Fibroblast of skin of left quadriceps (primary cell): ENCODE measurements around the gene NUP88.
"Not testable (repeated sequence)": the region's sequence is repeated elsewhere in the genome, so short reads cannot be mapped to it uniquely, and the experiment has no call there.

ENCODE experiments used
- DNase-seq, 2 experiments: peaks; one replicate each; pipeline ENCODE4 v3.0.0-alpha.2; 2013; ENCODE audit warnings: low read depth in 2 of 2

The NUP88 gene

DNA sequence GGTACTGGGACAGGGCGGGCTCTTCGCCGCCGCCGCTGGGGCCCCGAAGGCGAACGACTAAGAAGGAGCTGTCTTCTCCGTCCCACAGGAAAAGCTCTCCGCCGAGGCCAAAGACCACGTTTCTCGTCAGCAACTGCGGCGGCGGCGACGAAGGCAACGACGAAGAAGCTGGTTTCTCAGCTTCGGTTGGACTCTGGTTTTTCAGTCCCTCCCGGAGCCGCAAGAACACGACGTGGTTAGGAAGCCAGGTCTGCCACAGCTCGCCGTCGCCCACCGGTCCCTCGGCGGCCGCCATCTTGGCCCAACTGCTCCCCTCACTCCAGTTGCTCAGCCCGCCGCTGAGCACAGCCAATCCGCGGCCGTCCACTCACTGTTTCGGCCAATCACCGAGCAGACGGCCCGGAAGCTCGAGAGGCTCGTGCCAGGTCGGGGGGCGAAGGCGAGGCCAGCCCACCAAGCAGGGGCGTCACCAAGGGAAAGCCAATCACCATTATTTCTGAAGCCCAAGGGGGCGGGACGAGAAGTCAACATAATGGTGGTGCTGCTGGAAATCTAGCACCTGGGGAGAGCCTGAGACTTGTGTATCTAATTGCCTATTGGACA is at the start of gene NUP88:
Gene NUP88, minus strand, starts transcription at position 307 of the 603 bp plus-strand sequence. Its CDS starts 12 bp downstream, at position 295.
- peak; percentile 91 to 93 for DNase-seq

DNA sequence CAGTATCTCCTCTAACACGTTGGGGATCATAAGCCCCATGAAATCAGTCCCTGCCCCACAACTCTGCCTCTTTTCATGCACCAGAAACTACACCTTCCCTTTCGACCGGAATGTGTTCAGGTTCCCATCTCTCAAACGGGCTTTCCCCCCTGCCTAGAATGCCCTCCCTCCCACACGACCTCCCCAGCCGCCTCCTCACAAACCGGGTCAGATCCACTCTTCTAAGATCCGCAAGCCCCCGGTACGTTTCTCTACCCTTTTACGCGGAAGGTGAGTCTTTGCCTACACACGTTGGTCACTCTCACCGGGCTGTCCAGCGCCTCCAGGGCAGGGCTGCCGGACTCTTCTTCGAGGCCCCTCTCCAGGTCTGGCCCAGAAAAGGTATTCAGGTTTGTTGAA is 48.6 kb upstream of the NUP88 start:
- DNase-seq, result no peak

DNA sequence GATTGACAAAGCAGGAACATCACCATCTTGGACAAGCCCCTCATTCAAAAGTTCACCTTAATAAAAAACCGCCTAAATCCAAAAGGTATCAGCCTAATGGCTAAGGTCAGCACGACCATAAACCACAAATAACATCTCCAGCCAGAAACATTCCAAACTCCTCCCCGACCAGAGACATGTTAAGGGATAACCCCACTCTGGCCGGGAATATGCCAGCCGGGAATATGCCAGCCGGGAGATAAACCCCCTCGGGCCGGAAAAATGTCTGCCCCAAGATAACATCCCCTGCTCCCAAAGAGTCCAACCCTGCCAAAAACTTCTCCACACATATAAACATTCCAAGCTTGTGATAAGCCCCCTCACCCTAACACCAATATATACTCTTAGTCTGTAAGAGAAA is 48.0 kb upstream of the NUP88 start:
- DNase-seq, result no peak

DNA sequence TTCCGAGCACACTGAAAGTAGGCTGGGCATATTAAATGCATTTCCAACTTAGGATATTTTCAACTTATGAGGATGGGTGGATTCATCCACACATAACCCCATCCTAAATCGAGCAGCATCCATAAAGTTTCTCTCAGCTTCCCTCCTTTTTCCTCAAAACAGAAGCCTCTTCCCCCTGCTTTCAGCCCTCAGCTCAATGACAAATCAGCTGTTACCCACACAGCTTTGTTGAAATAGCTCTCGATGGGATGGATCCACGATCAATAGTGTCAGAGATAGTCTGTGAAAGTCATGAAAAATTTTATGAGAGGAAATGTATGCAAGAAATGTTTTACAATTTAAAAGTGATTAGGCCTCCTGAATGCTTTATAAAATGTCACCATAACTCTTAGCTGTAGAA is 46.8 kb upstream of the NUP88 start:
- no peak for DNase-seq

DNA sequence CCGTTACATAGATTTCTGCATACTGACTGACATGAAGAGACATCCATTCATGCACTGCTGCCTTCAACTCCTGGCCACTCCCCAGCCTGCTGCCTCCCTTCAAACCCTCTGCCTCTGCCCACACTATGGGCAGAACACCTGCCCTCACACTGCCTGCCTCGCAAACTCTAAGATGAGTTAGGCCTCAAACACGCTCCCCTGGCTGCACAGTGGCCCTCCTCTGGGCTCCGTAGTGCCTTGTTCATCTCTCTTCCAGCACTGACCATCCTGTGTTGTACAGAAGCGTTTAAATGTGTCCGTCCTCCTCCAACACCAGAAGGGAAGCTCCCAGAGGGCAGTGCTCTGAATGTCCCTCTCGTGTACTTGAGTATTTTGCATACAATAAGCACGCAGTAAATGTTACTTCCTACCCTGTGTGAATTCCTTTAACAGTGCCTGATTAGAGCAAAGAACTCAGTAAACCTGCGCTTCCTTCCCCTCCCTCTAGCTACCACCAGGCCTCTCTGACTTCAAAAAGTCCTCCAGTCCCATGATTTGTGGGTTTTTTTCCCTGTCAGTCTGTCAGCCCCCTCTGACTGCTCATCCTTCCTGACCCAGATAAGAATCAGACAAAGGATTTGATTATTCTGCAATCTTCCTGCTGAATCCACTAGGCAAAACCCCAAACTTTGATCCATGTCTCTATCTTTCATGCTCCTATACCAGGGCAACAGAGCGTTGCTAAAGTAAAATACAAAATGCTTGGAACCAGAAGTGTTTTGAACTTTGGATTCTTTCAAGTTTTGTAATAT is 45.5 kb upstream of the NUP88 start:
- DNase-seq, result no peak

DNA sequence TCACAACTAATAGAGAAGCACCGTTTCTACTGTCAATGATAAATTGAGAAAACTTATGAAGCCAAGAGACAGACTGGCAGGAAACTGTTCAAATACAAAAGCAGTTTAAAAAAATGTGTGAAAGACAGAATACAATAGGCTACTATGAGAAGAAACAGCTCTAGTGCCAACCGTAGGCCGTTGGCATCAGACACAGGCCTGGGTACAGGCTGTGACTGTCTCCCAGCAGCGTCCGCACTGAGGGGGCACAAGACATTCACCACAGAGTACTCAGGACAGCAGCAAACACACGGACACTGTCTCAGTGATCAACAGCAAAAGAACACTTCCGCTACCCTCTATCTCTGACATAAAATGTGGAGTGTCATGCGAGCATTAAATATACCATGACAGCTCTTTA is 27.3 kb upstream of the NUP88 start:
- DNase-seq, result no peak

DNA sequence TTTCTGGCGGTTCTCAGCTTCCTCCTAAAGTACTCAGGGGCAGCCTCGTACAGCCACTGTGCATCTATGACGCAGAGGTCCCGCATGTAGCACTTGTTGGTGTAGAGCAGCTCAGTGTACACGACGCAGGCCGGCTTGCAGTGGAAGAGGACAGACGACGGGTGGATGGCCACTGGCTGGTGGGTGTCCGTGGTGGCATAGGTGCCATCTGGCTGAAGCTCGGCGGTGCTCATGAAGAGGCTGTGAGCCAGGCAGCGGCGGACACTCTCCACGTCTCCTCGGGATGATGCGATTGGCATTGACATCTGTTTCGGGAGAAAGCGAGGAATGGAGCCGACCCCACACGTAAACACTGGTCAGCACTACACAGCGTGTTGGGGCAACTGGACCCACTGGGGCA is 24.7 kb upstream of the NUP88 start:
- DNase-seq, result no peak

DNA sequence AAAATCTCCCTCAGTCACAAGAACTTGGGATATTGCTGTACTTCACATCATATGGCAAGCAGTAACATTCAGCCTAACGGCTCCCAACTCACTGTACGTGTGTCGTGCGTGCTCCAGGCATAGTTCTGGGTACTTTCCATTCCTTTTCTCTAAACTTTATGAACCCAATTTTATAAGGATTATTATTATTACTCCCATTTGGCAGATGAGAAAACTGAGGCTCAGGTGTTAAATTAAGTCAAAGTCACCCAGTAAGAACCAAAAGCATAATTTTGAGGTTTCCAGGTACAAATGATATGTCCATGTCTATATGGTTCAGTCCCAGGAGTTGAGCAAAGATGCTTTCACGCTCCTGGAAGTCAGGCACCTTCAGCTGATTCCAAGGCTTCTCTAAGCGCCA is 24.3 kb upstream of the NUP88 start:
- DNase-seq, result no peak

DNA sequence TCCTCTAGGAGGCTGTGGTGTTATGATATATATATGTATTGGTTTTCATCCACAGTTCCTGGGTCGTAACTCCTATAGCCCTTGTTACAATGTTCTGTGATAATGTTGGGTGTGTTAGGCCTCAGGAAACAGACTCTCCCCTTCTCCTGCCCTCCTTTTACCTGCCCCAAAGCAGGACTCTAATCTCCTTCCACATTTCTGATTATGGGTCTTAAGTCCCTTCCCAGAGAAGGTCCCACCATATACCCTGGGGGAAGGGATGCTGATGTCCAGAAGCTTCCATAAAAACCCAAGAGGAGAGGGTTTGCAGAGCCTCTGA is 19.9 kb upstream of the NUP88 start:
- no peak for DNase-seq

DNA sequence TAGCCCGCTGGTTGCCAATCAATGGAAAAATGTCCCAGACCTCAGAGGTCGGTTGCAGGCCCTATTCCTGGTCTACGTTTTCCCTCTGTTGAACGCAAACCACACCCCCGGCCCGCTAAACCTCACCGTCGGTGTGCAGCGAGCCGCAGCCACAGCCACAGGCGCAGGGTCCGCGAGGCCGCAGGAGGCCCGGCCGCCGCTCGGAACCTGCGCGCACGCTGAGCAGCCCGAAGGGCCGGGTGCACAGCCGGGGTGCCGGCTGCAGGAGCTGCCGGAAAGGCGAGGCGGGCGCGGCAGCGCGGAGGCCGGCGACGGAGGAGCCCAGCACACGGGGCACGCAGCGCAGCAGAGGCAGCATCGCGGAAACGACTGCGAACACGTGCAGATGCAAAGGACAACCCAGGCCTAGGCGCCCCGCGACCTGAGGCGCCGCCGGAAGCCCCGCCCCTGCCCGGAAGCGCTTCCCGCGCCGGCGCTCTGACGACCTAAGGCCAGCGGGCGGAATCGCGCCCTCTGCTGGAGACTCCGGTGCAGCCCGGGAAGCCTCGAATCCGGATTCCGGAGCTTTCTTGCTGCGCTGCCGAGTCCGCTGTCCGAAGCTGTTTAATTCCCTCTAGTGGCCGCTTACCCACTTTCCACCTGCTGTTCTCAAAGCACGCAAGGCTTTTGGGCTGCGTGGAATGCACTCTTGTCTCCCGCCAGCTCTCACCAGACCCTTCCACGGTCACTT is 19.4 kb upstream of the NUP88 start, which contains the start of gene C1QBP:
Gene C1QBP, minus strand, starts transcription at position 440 of the 730 bp plus-strand sequence. Its CDS starts 82 bp downstream, at position 358.
- DNase-seq, result peak; percentile 68 to 74

DNA sequence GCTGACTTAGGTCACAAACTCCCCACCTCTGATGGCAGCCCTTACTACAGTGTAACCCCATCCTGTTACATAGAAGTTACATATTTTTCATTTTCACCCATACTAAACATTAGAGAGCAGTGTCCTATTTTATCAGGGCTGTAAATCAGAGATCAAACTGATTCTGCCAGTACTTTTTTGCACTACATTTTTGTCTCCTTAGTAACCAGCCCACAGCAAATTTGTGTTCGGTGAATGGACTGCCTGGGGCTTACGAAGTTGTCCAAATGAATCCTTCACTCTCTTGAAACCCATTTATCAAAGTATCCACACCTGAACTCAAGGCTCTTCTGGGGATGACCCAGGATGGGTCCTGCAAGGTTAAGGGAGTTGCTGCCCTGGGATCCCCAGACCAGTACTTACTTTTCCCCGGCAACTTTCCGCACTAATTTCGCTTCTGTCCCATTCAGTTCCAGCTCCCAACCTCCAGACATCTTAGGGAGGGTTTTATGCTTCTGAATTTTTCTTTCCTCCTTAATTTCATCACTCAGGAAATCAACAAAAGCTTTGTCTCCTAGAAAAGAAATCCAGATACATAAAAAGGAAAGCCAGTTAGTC is 18.4 kb upstream of the NUP88 start:
- DNase-seq, result no peak

DNA sequence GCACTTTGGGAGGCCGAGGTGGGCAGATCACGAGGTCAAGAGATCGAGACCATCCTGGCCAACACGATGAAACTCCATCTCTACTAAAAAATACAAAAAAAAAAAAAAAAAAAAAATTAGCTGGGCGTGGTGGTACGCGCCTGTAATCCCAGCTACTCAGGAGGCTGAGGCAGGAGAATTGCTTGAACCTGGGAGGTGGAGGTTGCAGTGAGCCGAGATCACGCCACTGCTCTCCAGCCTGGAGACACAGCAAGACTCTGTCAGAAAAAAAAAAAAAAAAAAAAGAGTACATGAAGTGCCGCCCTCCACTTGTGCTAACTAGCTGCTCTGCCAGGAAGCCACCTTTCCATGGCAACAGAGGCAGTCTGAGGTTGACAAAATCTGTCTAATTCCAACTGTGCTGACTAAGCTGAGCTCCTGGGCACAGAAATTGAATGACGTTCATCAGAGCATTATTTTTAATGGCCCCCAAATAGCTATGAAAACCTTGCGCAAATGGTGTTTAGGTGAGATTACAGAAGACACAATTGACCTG is 16.4 kb upstream of the NUP88 start:
- not testable (repeated sequence) for DNase-seq

DNA sequence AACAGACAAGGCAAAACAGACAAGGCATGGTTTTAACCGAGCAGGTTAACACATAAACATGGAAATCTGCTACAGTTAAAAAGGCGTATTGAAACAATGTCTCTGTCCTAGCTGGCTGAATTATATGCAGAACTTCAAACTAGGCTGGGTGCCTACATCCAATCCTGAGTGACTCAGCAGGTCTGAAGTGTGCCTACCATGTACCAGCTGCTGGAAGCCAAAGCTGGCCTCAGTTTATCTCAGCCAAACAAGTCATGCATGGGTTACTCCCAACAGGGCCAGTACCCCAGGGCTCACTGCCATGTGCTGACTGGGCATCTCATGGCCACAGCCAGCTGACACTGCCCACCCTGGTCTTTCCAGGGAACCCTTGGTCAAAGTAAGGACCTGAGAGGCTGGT is 15.5 kb upstream of the NUP88 start:
- no peak for DNase-seq

DNA sequence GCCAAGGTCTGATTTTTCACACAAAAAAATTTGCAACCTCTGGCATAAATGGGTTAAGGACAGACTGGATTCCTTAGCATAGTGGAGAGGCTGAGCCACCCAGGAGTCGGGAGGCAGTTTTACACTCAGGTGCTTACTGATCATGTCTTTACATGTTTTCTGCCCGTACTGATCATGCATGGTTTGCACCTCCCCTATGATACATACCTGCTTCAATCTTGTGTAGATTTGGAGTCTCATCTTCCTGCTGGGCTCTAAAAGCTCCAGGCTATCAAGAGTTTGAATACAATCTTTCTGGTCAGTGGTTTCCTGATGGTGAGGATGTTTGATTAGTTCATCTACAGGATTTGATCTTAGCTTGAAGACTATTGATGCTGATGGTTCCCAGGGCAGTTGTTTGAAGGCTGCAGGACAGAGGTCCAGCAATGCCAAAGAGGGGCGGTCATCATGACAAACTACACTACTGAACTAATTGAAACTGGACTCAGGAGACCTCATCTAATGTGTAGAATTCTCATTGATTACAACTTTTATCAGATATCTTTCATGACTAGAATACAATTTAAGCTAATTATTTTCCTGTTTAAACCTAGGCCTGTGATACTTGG is 12.6 kb upstream of the NUP88 start:
- DNase-seq, result no peak

DNA sequence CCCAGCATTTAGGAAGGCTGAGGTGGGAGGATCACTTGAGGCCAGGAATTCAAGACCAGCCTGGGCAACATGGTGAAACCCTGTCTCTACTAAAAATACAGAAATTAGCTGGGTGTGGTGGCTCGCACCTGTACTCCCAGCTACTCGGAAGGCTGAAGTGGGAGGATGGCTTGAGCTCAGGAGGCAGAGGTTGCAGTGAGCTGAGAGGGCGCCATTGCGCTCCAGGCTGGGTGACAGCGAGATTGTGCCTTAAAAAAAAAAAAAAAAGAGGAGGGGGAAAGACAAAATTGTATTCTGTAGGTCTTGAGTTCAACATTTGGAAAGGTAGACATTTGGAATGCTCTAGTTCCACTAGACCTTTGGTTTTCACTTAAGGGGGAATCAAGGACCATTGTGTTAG is 11.8 kb upstream of the NUP88 start:
- DNase-seq, result not testable (repeated sequence)

DNA sequence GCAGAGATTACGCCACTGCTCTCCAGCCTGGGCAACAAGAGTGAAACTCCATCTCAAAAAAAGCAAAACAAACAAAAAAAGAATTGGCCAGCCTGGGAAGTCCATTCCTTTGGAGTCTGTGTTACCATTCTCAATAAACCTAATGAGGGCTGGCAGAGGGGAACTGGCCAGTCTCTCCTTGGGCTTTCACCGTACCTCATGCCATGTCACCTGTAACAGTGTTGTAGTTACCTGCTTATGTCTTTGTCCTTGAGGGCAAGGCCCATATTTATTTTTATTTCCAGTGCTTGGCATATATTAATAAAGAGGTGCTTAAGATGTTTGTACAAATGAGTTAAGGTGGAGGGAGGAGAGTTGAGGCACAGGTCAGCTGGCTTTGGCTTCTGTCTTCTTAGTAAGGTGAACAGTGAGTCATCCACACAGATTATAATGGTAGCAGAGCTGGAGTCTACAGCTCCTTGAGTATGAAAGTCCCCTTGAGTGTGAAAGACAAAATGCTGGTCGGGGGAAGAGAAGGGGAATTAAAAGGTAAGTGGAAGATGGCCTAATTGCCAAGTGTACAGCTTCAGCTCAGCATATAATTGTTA is 11.0 kb upstream of the NUP88 start:
- no peak for DNase-seq

DNA sequence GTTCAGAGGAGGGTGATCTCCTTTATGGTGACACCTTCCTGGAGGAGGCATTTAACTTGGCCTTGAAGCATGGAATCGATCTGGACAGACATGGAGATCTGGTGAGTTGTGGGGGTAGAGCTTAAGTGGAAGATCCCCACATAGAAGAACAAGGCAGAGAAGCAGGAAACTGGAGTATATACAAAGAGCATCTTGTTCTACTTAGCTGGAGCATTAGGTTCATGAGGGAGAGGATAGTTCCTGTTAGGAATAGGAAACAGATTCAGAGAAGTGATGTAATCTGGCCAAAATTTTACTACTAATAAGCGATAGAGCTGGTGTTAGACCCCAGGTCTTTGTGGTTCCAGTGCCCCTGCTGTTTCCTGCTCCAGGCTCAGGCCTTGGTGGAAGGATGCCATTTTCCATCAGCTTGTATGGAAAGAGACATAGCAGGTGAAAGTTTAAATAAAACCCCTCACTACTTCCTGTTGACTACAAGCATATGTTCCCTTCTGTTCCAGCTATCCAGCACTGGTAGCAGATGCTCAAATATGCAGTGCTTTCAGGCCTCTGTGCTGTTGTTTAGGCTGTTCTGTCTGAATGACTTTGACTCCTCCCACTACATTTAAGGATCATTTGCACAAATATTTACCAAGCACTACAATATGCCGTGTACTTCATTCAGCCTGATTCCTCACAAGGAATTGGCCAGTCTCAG is 9.9 kb upstream of the NUP88 start:
- no peak for DNase-seq

DNA sequence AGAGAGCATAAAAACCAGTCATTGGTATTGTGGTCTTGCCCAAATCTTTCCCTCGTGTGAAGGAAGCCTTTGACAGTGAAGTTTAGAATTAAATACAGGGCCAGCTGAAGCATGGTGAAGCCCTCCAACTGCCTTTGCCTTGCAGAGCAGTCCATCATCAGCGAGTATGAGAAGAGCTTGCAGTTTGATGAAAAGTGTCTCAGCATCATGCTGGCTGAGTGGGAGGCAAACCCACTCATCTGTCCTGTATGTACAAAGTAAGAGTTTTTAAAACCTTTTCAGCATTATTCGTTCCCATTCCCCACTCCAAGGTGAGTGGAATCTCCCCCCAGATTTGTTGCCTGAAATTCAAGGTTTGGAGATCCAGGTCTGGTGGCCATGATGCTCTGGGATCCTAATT is 6.4 kb upstream of the NUP88 start:
- DNase-seq, result no peak

DNA sequence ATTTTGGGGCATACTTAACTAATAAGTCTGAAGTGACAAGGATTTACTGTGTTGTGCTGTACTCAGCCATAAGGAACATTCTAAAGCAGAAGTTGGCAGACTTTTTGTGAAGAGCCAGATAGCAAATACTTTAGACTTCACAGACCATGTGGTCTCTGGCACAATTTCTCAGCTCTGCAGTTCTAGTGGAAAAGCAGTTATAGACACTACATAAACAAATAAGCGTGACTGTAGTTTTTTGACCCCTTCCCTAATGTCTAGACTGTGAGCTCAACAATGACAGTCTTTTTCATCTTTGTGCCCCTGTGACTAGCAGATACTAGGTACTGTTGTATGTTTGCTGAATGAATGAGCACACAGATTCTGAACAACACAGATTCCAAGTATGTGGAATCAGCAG is 5.4 kb upstream of the NUP88 start:
- no peak for DNase-seq

DNA sequence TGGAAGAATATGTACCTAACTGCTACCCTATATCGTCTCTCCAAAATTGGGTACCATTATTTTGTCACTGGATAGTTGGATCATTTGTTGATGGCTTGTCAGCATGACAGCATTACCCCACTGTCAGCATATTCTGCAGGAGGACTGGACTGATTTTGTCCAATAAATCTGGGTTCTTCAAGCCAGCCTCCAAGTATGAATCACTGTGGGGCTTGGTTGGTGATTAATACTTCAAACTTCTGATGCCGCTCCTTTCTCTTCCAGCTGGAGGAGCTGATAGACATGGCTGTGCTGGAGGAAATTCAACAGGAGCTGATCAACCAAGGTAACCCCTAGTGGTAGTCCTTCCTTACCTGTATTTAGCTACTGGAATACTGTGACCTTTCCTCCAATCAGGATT is 3.0 kb upstream of the NUP88 start:
- DNase-seq, result peak; percentile 21 to 34
